Left colon (tissue), 2 donors: Measurements from ENCODE around the gene EPS15. TPM values are rescaled to one million over a fixed set of nuclear protein-coding genes. Genes with fewer than 3 reads are reported as not detected.
"Not testable (repeated sequence)": the region's sequence is repeated elsewhere in the genome, so short reads cannot be mapped to it uniquely, and the experiment has no call there.

Source experiments
- ATAC-seq: fragments of 200-7000 bp; cut with Tn5 transposase; one replicate; pipeline ENCODE4 v1.9.1; 2020; ENCODE audit warnings: mild to moderate bottlenecking, moderate library complexity
- DNase-seq, 2 donors: peaks; one replicate each; pipeline ENCODE4 v3.0.0-alpha.2; 2020
- intact Hi-C, 2 donors: fragments of 100-400 bp; cut with DNase I in 1 of 2; cut with micrococcal nuclease in 1 of 2; formaldehyde crosslinking; loops; one replicate each; pipeline versions ENCODE4 v1.11.2 to v1.14.0; 2022; cut with DNase I, micrococcal nuclease
- total RNA-seq, 2 donors: library from RNA; stranded (reverse); fragmentation: NEBNext Ultra II Directional; extraction: Animal tissue kit (Norgen Biotek cat#: 25700); gene quantifications; one replicate each; pipeline ENCODE4 v1.2.1, GENCODE V29; 2021
- donor health status: DM: no; HTN: no; CAD: no.
- donor health status: DM: yes; HTN: yes; CAD: no.

EPS15 gene
- total RNA-seq, 2 donors from 2014 or later: 48.7 to 55.6 TPM

GRCh38 chr1:51549901-51550300, 30.8 kb upstream of the EPS15 start:
- intact Hi-C loops: no loop called here
- ATAC-seq: peak; percentile 74
- no peak for DNase-seq

- ATAC-seq (no peak), DNase-seq (no peak)
- intact Hi-C loops: no loop called here
These were observed 30.1 kb upstream of the EPS15 start for GRCh38 chr1:51549016-51549619.

- intact Hi-C loops: no loop called here
- ATAC-seq (no peak), DNase-seq (no peak)
These were observed 24.8 kb upstream of the EPS15 start for GRCh38 chr1:51543858-51544257.

GRCh38 chr1:51542158-51542953, 23.3 kb upstream of the EPS15 start:
- intact Hi-C loops: no loop called here
- DNase-seq (no peak), ATAC-seq (no peak)

- ATAC-seq (peak; percentile 80), DNase-seq (no peak)
- intact Hi-C loops: no loop called here
These were observed 22.4 kb upstream of the EPS15 start for GRCh38 chr1:51541313-51542050.

GRCh38 chr1:51537568-51537967, 18.5 kb upstream of the EPS15 start:
- ATAC-seq (no peak), DNase-seq (no peak)
- intact Hi-C loops: no loop called here

GRCh38 chr1:51535006-51535592, 16.0 kb upstream of the EPS15 start:
- ATAC-seq (peak; percentile 72), DNase-seq (peak in 1 of 2 donors; percentile 53)
- intact Hi-C loops: no loop called here

GRCh38 chr1:51534447-51534846, 15.4 kb upstream of the EPS15 start:
- intact Hi-C loops: no loop called here
- DNase-seq (no peak), ATAC-seq (no peak)

GRCh38 chr1:51532853-51533252, 13.8 kb upstream of the EPS15 start:
- ATAC-seq: no peak
- no peak for DNase-seq
- intact Hi-C loops: no loop called here

- DNase-seq, ATAC-seq, intact Hi-C loops: not testable (repeated sequence)
These were observed 11.4 kb upstream of the EPS15 start for GRCh38 chr1:51530447-51530846.

GRCh38 chr1:51527144-51527543, 8.1 kb upstream of the EPS15 start:
- no peak for DNase-seq
- ATAC-seq: no peak
- intact Hi-C loops: no loop called here

- no peak for DNase-seq
- no peak for ATAC-seq
- intact Hi-C loops: no loop called here
These were observed 7.2 kb upstream of the EPS15 start for GRCh38 chr1:51526248-51526647.

GRCh38 chr1:51525295-51525694, 6.2 kb upstream of the EPS15 start:
- ATAC-seq (no peak), DNase-seq (no peak)
- intact Hi-C loops: no loop called here

- no peak for ATAC-seq
- intact Hi-C loops: no loop called here
These were observed 5.8 kb upstream of the EPS15 start for GRCh38 chr1:51524817-51525216.

GRCh38 chr1:51523931-51524330, 4.9 kb upstream of the EPS15 start:
- intact Hi-C loops: no loop called here
- DNase-seq (no peak), ATAC-seq (no peak)

More at GRCh38 chr1:51524817-51525216, 5.8 kb upstream of the EPS15 start:
- DNase-seq: no peak

GRCh38 chr1:51520700-51521248, 1.7 kb upstream of the EPS15 start:
- intact Hi-C loops: no loop called here
- ATAC-seq (no peak), DNase-seq (no peak)

- ATAC-seq (peak; percentile 15), DNase-seq (no peak)
- intact Hi-C loops: no loop called here
These were observed 1.0 kb upstream of the EPS15 start for GRCh38 chr1:51519865-51520699.

- ATAC-seq (peak; percentile 73), DNase-seq (peak; percentile 67 to 82)
- intact Hi-C loops: no loop called here
These were observed 449 bp downstream of the EPS15 start for GRCh38 chr1:51518586-51519047.
